ENCODE results near the gene HMGB3.
"Not testable (repeated sequence)": the region's sequence is repeated elsewhere in the genome, so short reads cannot be mapped to it uniquely, and the experiment has no call there.

HMGB3 gene

DNA sequence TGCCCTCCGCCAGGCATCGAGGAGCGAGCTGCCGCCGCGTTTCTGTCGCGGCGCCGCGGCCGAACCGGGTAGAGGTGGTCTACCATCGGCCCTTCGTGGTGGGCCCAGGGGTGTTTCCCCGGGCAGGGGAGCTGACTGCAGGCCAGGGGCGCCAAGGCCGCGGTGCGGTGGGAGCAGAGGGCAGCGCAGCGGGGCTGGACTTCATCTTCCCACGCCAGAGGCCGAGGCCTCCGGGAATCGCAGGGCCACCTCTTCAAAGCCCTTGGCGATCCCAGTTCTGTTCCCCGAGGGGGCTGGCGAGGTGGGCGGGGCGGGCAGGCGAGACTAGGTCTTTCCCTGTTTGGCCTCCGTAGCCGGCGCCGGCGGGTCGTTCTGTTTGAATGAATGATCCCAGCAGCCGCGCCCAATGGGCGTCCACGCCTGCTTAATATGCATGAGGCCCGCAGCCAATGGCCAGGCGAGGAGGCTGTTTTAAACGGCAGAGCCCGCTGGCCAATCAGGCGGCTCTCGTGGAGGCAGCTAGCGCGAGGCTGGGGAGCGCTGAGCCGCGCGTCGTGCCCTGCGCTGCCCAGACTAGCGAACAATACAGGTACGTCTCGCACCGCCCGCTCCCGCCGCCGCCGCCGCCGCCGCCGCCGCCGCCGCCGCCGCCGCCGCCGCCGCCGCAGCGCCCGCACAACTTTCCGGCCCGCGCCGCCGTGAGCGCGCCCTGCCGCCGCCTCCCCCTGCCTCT, at the start of gene HMGB3:
TSS of gene HMGB3 (plus strand) at position 548 of the 733 bp plus-strand sequence. CDS start 2,265 bp downstream, outside the sequence.
- peak; percentile 49 for DNase-seq (ENCODE audit: low spot score)

GRCh38 chrX:150933945-150934350, 49.2 kb upstream of the HMGB3 start:
- no peak for DNase-seq (ENCODE audit: low spot score)

- no peak for DNase-seq (ENCODE audit: low spot score)
These were observed 48.7 kb upstream of the HMGB3 start for GRCh38 chrX:150934453-150934852.

GRCh38 chrX:150935467-150935866, 47.7 kb upstream of the HMGB3 start:
- no peak for DNase-seq (ENCODE audit: low spot score)

- DNase-seq (ENCODE audit: low spot score): no peak
These were observed 46.6 kb upstream of the HMGB3 start for GRCh38 chrX:150936556-150936955.

DNA sequence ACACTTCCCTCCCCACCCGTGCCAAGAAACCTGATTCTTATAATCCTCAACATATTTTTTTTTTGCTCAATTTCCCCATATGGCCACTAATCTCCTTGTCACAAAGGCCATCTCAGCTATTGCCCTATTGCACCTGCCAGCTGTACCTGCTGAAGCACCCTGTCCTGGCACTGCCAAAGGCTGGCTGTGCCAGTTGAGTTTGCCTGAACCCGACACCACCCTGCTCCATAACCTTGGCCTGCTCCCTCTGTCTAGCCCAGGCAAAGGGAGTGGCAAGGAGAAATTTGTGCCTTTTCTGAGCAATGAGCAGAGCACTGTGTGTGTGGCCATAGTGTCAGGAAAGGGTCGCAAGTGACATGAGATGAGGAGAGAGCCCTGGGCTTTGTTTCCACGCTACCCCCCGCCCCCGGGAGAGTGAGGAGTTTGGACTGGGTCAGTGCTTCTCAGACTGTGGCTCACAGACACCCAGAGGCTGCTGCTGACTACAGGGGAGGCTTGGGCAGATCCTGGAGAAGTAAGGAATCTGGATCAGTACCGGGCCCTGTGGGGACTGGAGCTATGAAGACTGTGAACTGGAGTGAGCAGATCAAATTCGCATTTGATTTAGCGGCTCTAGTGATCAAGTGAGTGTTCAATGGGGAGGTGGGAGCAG, 42.2 kb upstream of the HMGB3 start:
- DNase-seq (ENCODE audit: low spot score): no peak

GRCh38 chrX:150941580-150941979, 41.6 kb upstream of the HMGB3 start:
- no peak for DNase-seq (ENCODE audit: low spot score)

DNA sequence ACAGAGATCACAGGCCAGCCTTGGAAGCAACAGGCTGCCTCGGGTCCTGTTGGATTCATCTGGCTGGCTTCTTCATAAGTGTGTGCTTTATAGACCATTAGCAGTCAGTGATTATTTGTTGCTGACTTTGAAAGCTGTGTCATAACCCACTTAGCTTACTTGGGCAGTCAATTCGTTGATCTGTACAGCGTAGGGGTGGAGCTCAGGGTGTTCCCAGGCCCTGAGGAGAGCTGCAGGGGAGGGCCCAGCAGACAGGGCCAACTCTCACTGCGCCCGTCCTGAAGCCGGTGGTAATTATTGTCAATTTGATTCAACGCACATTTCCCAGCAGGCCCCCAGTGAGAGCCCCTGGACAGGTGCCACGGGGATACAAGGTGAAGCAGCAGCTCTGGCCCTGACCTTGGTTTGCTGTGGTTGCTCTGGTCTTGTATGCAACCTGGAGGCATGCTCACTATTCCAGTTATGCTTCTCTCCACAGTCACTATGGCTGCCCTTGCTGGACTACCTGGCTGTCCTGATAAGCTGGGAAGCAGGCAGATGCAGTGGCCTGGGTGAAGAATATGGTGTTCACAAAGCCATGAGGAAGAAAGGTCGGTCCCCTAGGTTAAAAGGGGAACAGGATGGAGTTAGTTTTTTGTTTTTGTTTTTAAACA, 40.1 kb upstream of the HMGB3 start:
- no peak for DNase-seq (ENCODE audit: low spot score)

DNA sequence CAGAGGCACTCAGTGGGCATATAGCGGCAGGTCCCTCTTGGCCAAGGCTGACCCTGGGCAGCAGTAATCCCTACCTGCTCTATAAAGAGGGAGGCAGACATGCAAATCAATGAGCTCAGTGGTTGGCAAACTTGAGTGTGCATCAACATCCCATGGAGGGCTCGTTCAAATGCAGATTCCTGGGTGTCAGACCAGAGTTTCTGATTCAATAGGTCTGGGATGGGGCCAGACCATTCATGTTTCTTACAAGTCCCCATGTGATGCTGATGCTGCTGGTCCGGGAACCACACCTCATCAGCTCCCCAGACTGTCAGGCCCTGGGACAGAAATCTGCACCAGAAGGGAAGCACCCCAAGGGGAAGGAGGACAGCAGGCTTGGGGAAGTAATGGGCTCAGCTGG, 38.9 kb upstream of the HMGB3 start:
- no peak for DNase-seq (ENCODE audit: low spot score)

DNA sequence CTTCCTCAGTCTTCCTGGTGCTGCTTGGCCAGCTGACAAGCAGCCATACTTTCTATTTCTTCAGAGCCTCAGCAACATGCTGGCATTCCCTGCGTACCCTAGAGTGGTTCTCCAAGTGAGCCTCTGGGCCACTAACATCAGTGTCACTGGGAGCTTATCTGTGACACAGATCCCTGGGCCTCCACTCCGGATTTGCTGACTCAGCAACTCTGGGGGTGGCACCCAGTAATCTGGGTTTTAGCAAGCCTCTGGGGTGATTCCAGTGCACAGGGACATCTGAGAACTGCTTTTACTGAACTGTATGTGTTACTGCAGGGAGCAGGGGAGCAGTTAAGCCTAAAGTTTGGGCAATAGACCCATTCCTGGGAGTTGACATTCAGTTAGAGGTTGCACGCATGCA, 28.2 kb upstream of the HMGB3 start:
- DNase-seq (ENCODE audit: low spot score): no peak

GRCh38 chrX:150955590-150955989, 27.5 kb upstream of the HMGB3 start:
- no peak for DNase-seq (ENCODE audit: low spot score)

GRCh38 chrX:150958177-150958576, 25.0 kb upstream of the HMGB3 start:
- DNase-seq (ENCODE audit: low spot score): peak; percentile 51

- no peak for DNase-seq (ENCODE audit: low spot score)
These were observed 23.6 kb upstream of the HMGB3 start for GRCh38 chrX:150959557-150959956.

DNA sequence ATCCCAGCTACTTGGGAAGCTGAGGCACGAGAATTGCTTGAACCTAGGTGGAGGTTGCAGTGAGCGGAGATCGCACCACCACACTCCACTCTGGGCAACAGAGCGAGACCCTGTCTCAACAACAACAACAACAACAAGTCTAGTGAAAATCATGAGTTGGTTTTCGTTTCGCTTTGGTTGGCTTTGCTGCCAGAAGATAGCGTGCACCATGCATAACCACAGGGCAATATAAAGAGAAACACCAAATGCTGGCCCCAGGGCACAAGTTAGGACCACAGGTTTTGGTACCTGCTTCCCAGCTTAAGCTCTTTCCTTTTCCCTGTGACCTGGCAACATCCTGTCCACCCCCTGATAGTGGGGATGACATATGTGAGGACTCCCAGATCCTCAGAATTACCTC, 21.5 kb upstream of the HMGB3 start:
- no peak for DNase-seq (ENCODE audit: low spot score)

GRCh38 chrX:150964416-150964815, 18.7 kb upstream of the HMGB3 start:
- DNase-seq (ENCODE audit: low spot score): not testable (repeated sequence)

GRCh38 chrX:150966235-150966634, 16.9 kb upstream of the HMGB3 start:
- DNase-seq (ENCODE audit: low spot score): no peak

GRCh38 chrX:150966742-150967141, 16.4 kb upstream of the HMGB3 start:
- DNase-seq (ENCODE audit: low spot score): no peak

DNA sequence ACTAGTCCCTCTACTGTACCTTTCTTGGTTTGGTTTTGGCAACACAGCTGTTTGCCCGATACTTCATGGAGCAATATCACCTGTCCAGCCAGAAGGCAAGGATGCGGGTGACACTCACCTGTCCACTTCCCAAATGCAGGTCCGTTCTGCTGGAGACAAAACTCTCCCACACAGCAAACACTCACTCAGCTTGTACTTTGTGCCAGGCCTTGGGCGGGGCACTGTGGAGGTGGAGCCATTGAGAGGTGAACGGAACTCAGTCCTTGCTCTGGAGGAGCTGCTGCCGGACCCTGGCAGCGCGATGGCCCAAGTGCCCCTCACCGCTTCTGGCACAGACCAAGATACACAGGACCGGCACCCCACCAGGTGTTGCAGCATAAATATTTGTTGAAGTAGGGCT, 15.3 kb upstream of the HMGB3 start:
- DNase-seq (ENCODE audit: low spot score): no peak

DNA sequence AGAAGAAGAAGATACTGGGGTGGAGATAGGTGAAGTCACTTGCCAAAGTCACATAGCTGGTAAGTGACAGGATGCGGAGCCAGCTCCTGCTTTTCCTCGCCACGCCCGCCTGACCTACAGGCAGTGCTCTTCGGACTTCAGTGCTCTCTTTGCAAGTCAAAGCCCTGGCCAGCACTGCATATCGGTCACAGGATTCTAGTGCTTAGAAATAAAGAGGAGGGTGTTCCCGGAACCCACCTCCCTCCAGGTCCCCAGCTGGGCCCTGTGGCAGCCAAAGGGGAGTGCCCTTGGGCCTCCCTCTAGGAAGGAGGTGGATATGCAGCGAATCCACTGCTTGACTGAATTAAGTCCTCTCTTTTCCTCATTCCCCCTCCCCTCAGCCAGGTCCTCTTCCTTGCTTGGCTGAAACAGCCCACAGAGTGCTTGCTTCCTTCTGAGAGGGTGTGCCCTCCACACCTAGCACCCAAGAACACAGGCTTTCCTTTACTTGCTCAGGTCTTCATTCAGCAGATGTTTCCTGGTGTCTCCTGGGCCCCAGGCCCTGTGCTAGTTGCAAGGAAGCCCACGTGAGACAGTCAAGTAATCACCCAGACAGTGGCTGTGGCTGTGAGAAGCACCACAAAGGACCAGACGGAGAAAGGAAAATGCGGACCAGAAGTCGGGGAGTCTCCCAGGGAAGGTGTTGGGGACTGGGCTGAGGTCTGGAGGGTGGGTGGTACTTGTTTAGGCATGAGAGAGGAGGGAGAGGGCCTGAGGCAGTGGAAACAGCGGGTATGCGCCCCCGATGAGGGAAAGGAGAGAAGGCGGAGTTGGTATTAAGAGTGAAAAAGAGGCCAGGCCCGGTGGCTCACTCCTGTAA, 14.0 kb upstream of the HMGB3 start:
- DNase-seq (ENCODE audit: low spot score): no peak

DNA sequence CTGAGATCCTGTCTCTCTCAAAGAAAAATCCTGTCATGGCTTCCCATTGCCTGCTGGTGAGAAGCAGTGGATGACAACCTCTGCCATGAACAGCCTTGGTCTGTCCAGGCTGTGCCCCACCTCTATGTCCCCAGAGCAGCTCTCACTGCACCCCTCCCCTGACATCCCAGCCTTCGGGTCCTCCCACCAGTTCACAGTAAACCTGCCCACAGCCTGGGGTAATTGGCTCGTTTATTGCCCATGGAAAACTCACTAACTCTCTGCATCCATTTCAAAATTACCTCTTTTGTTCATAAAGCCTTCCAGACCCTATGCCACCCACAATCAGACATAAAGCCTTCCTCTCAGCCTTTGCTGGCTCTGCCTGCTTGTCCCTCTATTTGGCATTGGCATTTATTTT, 10.7 kb upstream of the HMGB3 start:
- no peak for DNase-seq (ENCODE audit: low spot score)

GRCh38 chrX:150975655-150976390, 7.3 kb upstream of the HMGB3 start:
- no peak for DNase-seq (ENCODE audit: low spot score)
